Neural progenitor cell (in vitro differentiated cells): ENCODE measurements around the gene IBA57. TPM values are rescaled to one million over a fixed set of nuclear protein-coding genes. Genes with fewer than 3 reads are reported as not detected.
A peak's percentile ranks its signal among the peaks of the same experiment; 100 is the strongest.

Source experiments
- DNase-seq: peaks from one replicate; pipeline ENCODE4 v3.0.0-alpha.2; 2016; ENCODE audit warnings: low spot score
- H2AFZ ChIP-seq: fragments of 200-600 bp; sonication (generic); replicated peaks from 2 replicates; pipeline ENCODE4 v1.6.1; 2016; ENCODE audit warnings: antibody characterized with exemption
- H3F3A ChIP-seq: fragments of 200-600 bp; sonication (generic); 2 replicates; pipeline ENCODE4 v1.6.1; 2016; ENCODE audit warnings: antibody characterized with exemption, low read depth
- H3K27ac ChIP-seq: fragments of 200-600 bp; sonication (generic); 2 replicates; pipeline ENCODE4 v1.5.1; 2016; ENCODE audit warnings: mild to moderate bottlenecking
- H3K27me3 ChIP-seq: fragments of 200-600 bp; sonication (generic); 2 replicates; pipeline ENCODE4 v1.6.1; 2016; ENCODE audit warnings: mild to moderate bottlenecking, moderate library complexity
- H3K36me3 ChIP-seq: fragments of 200-600 bp; sonication (generic); 2 replicates; pipeline ENCODE4 v1.5.1; 2016
- H3K4me1 ChIP-seq: fragments of 200-600 bp; sonication (generic); 2 replicates; pipeline ENCODE4 v1.6.1; 2016; ENCODE audit warnings: mixed run types
- H3K4me2 ChIP-seq: fragments of 200-600 bp; sonication (generic); 2 replicates; pipeline ENCODE4 v1.6.1; 2016
- H3K4me3 ChIP-seq: fragments of 200-600 bp; sonication (generic); 2 replicates; pipeline ENCODE4 v1.5.1; 2016
- H3K79me2 ChIP-seq: fragments of 200-600 bp; sonication (generic); 2 replicates; pipeline ENCODE4 v1.6.1; 2016; ENCODE audit warnings: low read depth
- H3K9ac ChIP-seq: fragments of 200-600 bp; sonication (generic); 2 replicates; pipeline ENCODE4 v1.6.1; 2016
- H3K9me3 ChIP-seq: fragments of 200-600 bp; sonication (generic); 2 replicates; pipeline ENCODE4 v1.5.1; 2016; ENCODE audit warnings: low read depth
- H4K20me1 ChIP-seq: fragments of 200-600 bp; sonication (generic); 2 replicates; pipeline ENCODE4 v1.6.1; 2016; ENCODE audit warnings: low read depth
- H3K27ac Mint-ChIP-seq: 3 replicates; pipeline ENCODE4 v1.8.0; 2021; ENCODE audit warnings: mixed read lengths
- H3K27me3 Mint-ChIP-seq: 2 replicates; pipeline ENCODE4 v1.8.0; 2022; ENCODE audit warnings: low read depth, mild to moderate bottlenecking, inconsistent platforms, moderate library complexity, mixed read lengths; ENCODE audit not compliant: insufficient read depth
- H3K36me3 Mint-ChIP-seq: 3 replicates; pipeline ENCODE4 v1.8.0; 2021; ENCODE audit warnings: mixed read lengths
- H3K4me1 Mint-ChIP-seq: 3 replicates; pipeline ENCODE4 v1.8.0; 2021; ENCODE audit warnings: mixed read lengths
- H3K4me3 Mint-ChIP-seq: 3 replicates; pipeline ENCODE4 v1.8.0; 2021; ENCODE audit warnings: mild to moderate bottlenecking, moderate library complexity, mixed read lengths
- H3K9me3 Mint-ChIP-seq: 3 replicates; pipeline ENCODE4 v1.8.0; 2020; ENCODE audit warnings: mixed read lengths
- CTCF ChIP-seq: fragments of 200-600 bp; sonication (generic); IDR thresholded peaks from 2 replicates; pipeline ENCODE4 v1.5.1; 2017; ENCODE audit warnings: antibody characterized with exemption, mild to moderate bottlenecking
- EZH2 ChIP-seq: fragments of 200-600 bp; sonication (generic); IDR thresholded peaks from 2 replicates; pipeline ENCODE4 v1.6.1; 2017; ENCODE audit warnings: antibody characterized with exemption, mild to moderate bottlenecking, moderate library complexity
- EZH2phosphoT487 ChIP-seq: fragments of 200-600 bp; sonication (generic); IDR thresholded peaks from 2 replicates; pipeline ENCODE4 v1.6.1; 2017; ENCODE audit warnings: antibody characterized with exemption
- total RNA-seq: library from RNA; depleted of rRNA; stranded (reverse); fragments of >200 nt; gene quantifications from 2 replicates; pipeline ENCODE4 v1.2.3, GENCODE V29; 2015; ENCODE audit warnings: low replicate concordance

IBA57 gene
- total RNA-seq, 1 donor from 2014 or later: 2.2 TPM

- Histone ChIP-seq H3K9ac (no peak overlapping the region), H3K79me2 (peaks cover 45% of the 10 kb centered on the region), H3K27ac (no peak overlapping the region), H3K27me3 (no peaks in the 10 kb centered on the region), H3F3A (no peaks in the 10 kb centered on the region), H3K4me3 (no peak overlapping the region), H3K9me3 (no peaks in the 10 kb centered on the region), H2AFZ (no peak overlapping the region), H3K36me3 (no peaks in the 10 kb centered on the region), H4K20me1 (peaks cover 14% of the 10 kb centered on the region), H3K4me2 (no peak overlapping the region), H3K4me1 (peaks cover 14% of the 10 kb centered on the region)
- DNase-seq: no peak
- H3K9me3 Mint-ChIP-seq: no peaks in the 10 kb centered on the region
- peaks cover under 1% of the 10 kb centered on the region for H3K27me3 Mint-ChIP-seq
- TF ChIP-seq EZH2phosphoT487: no peak
- TF ChIP-seq EZH2: no peak
- TF ChIP-seq CTCF: no peak
- no peaks in the 10 kb centered on the region for H3K36me3 Mint-ChIP-seq
- peaks cover 18% of the 10 kb centered on the region for H3K4me1 Mint-ChIP-seq
- H3K4me3 Mint-ChIP-seq: no peak overlapping the region
- H3K27ac Mint-ChIP-seq: peak overlapping the region; percentile 21
Measured at GRCh38 chr1:228144993-228145343, 20.6 kb upstream of the IBA57 start.

GRCh38 chr1:228145463-228146416 is 19.9 kb upstream of the IBA57 start:
- Histone ChIP-seq H4K20me1 (peaks cover 13% of the 10 kb centered on the region), H3K79me2 (peaks cover 40% of the 10 kb centered on the region), H3K4me2 (no peak overlapping the region), H3K4me1 (peaks cover 20% of the 10 kb centered on the region), H3K36me3 (no peaks in the 10 kb centered on the region), H3K27me3 (no peaks in the 10 kb centered on the region), H3K27ac (no peak overlapping the region), H3K9me3 (no peaks in the 10 kb centered on the region), H3F3A (no peaks in the 10 kb centered on the region), H2AFZ (no peak overlapping the region), H3K4me3 (no peak overlapping the region), H3K9ac (no peak overlapping the region)
- TF ChIP-seq EZH2 (no peak), EZH2phosphoT487 (no peak), CTCF (no peak)
- Mint-ChIP-seq H3K4me1 (peaks cover 18% of the 10 kb centered on the region), H3K27me3 (no peaks in the 10 kb centered on the region), H3K36me3 (no peaks in the 10 kb centered on the region), H3K4me3 (no peak overlapping the region), H3K27ac (no peak overlapping the region), H3K9me3 (no peaks in the 10 kb centered on the region)
- DNase-seq: no peak

- H4K20me1 ChIP-seq: peaks cover 5% of the 10 kb centered on the region
- H3K36me3 ChIP-seq: no peaks in the 10 kb centered on the region
- H3K4me3 ChIP-seq: no peak overlapping the region
- H2AFZ ChIP-seq: no peak overlapping the region
- no peak overlapping the region for H3K27ac ChIP-seq
- H3K4me1 ChIP-seq: peaks cover 14% of the 10 kb centered on the region
- H3F3A ChIP-seq: no peaks in the 10 kb centered on the region
- Mint-ChIP-seq H3K27ac (no peak overlapping the region), H3K4me3 (no peak overlapping the region), H3K9me3 (no peaks in the 10 kb centered on the region), H3K4me1 (peaks cover 11% of the 10 kb centered on the region), H3K36me3 (no peaks in the 10 kb centered on the region), H3K27me3 (no peaks in the 10 kb centered on the region)
- no peak overlapping the region for H3K9ac ChIP-seq
- TF ChIP-seq EZH2: no peak
- no peak for TF ChIP-seq EZH2phosphoT487
- no peak for TF ChIP-seq CTCF
- no peaks in the 10 kb centered on the region for H3K27me3 ChIP-seq
- DNase-seq: no peak
- no peak overlapping the region for H3K4me2 ChIP-seq
- H3K9me3 ChIP-seq: no peaks in the 10 kb centered on the region
- H3K79me2 ChIP-seq: peaks cover 32% of the 10 kb centered on the region
Measured at GRCh38 chr1:228146417-228147150, 19.0 kb upstream of the IBA57 start.
